HepG2 (cell line): ENCODE data around the gene FBXO7. TPM values are rescaled to one million over a fixed set of nuclear protein-coding genes. Genes with fewer than 3 reads are reported as not detected.
A peak's percentile ranks its signal among the peaks of the same experiment; 100 is the strongest.

Source experiments
- FIP1L1 ChIP-seq: fragments of 200-400 bp; formaldehyde crosslinking; IDR thresholded peaks from 2 replicates; pipeline ENCODE4 v1.6.1; 2018; ENCODE audit warnings: low read depth, mild to moderate bottlenecking, low read length, moderate library complexity, borderline replicate concordance; ENCODE audit not compliant: insufficient read depth
- FOSL1 ChIP-seq: sonication (generic); formaldehyde crosslinking; IDR thresholded peaks from 2 replicates; pipeline ENCODE4 v1.9.0; 2021; ENCODE audit warnings: missing genetic modification reagents, borderline replicate concordance
- MAZ ChIP-seq, 2 experiments: sonication (generic) in 1 of 2; formaldehyde crosslinking in 1 of 2; IDR thresholded peaks; 2 replicates each; pipeline versions ENCODE4 v1.5.0 to v1.6.1; 2012 to 2020; ENCODE audit warnings: low read depth in 2 of 2, mild to moderate bottlenecking in 2 of 2, borderline replicate concordance in 1 of 2, improper control_type of control experiment in 1 of 2, low read length in 1 of 2, missing genetic modification reagents in 1 of 2, moderate library complexity in 1 of 2
- PHF21A ChIP-seq: sonication (generic); formaldehyde crosslinking; IDR thresholded peaks from 2 replicates; pipeline ENCODE4 v1.5.0; 2020; ENCODE audit warnings: mild to moderate bottlenecking, missing genetic modification reagents
- RARG ChIP-seq: sonication (generic); formaldehyde crosslinking; IDR thresholded peaks from 2 replicates; pipeline ENCODE4 v1.4.0; 2020; ENCODE audit warnings: low read depth, mild to moderate bottlenecking, missing genetic modification reagents
- RBM22 ChIP-seq: fragments of 200-400 bp; formaldehyde crosslinking; optimal IDR thresholded peaks from 2 replicates; pipeline ENCODE3; 2017; ENCODE audit warnings: mild to moderate bottlenecking, low read length, moderate library complexity
- REPIN1 ChIP-seq: sonication (generic); formaldehyde crosslinking; IDR thresholded peaks from 2 replicates; pipeline ENCODE4 v1.8.0; 2022; ENCODE audit warnings: missing genetic modification reagents, low read depth, mild to moderate bottlenecking, borderline replicate concordance
- SIN3A ChIP-seq: IDR thresholded peaks from 2 replicates; pipeline ENCODE4 v1.6.1; 2011; ENCODE audit warnings: low read depth, mild to moderate bottlenecking, control low read depth, low read length, borderline replicate concordance
- SOX13 ChIP-seq, 3 experiments: fragments of 450-650 bp in 1 of 3; sonication (generic) in 1 of 3; formaldehyde crosslinking in 1 of 3; IDR thresholded peaks in 2 of 3; conservative IDR thresholded peaks in 1 of 3; 2 replicates each; pipeline versions ENCODE4 v1.5.0 to v1.6.1; 2016 to 2020; ENCODE audit warnings: antibody characterized with exemption in 1 of 3, mild to moderate bottlenecking in 1 of 3, missing compliant biosample characterization in 1 of 3, missing genetic modification reagents in 1 of 3, moderate library complexity in 1 of 3
- ZC3H4 ChIP-seq: sonication (generic); formaldehyde crosslinking; IDR thresholded peaks from 2 replicates; pipeline ENCODE4 v1.4.0; 2020; ENCODE audit warnings: missing genetic modification reagents, borderline replicate concordance
- ZGPAT ChIP-seq: IDR thresholded peaks from 2 replicates; pipeline ENCODE4 v1.6.1; 2016; ENCODE audit warnings: mild to moderate bottlenecking
- ZNF563 ChIP-seq: sonication (generic); formaldehyde crosslinking; IDR thresholded peaks from 2 replicates; pipeline ENCODE4 v1.8.0; 2022; ENCODE audit warnings: mild to moderate bottlenecking, moderate library complexity, missing genetic modification reagents
- ZXDC ChIP-seq: sonication (generic); formaldehyde crosslinking; IDR thresholded peaks from 2 replicates; pipeline ENCODE4 v1.5.0; 2020; ENCODE audit warnings: mild to moderate bottlenecking, missing genetic modification reagents
- polyA plus RNA-seq, 8 experiments: library from polyadenylated mRNA; depleted of rRNA in 3 of 8; stranded (reverse) in 7 of 8; unstranded in 1 of 8; fragments of >200 nt; fragmentation: Illumina TruSeq in 4 of 8; extraction: Trizol in 4 of 8; gene quantifications; 2 replicates each; pipeline versions ENCODE4 v1.2.1 to v1.2.3, GENCODE V29; 2011 to 2016; ENCODE audit warnings: low read depth in 4 of 8, missing spikeins in 1 of 8, mixed read lengths in 1 of 8; ENCODE audit not compliant: insufficient read depth in 1 of 8
- total RNA-seq, 5 experiments: library from RNA; depleted of rRNA; stranded (reverse); fragments of >200 nt; fragmentation: Illumina TruSeq; extraction: Trizol; gene quantifications; 2 replicates each; pipeline ENCODE4 v1.2.3, GENCODE V29; 2016; ENCODE audit warnings: low read depth in 1 of 5
- TF ChIP-seq, protein P1 (sequence below): sonication (generic); formaldehyde crosslinking; IDR thresholded peaks from 2 replicates; pipeline ENCODE4 v1.5.1; 2020; ENCODE audit warnings: mild to moderate bottlenecking, moderate library complexity, missing genetic modification reagents
- TF ChIP-seq, protein P2 (sequence below): sonication (generic); formaldehyde crosslinking; IDR thresholded peaks from 2 replicates; pipeline ENCODE4 v1.5.0; 2020; ENCODE audit warnings: mild to moderate bottlenecking, missing genetic modification reagents, borderline replicate concordance

Gene FBXO7
- total and polyA plus RNA-seq, 2 of the 13 experiments (the other 11 are each of a cell fraction or from before 2014, with no cell fraction given), result 105 to 172 TPM

DNA sequence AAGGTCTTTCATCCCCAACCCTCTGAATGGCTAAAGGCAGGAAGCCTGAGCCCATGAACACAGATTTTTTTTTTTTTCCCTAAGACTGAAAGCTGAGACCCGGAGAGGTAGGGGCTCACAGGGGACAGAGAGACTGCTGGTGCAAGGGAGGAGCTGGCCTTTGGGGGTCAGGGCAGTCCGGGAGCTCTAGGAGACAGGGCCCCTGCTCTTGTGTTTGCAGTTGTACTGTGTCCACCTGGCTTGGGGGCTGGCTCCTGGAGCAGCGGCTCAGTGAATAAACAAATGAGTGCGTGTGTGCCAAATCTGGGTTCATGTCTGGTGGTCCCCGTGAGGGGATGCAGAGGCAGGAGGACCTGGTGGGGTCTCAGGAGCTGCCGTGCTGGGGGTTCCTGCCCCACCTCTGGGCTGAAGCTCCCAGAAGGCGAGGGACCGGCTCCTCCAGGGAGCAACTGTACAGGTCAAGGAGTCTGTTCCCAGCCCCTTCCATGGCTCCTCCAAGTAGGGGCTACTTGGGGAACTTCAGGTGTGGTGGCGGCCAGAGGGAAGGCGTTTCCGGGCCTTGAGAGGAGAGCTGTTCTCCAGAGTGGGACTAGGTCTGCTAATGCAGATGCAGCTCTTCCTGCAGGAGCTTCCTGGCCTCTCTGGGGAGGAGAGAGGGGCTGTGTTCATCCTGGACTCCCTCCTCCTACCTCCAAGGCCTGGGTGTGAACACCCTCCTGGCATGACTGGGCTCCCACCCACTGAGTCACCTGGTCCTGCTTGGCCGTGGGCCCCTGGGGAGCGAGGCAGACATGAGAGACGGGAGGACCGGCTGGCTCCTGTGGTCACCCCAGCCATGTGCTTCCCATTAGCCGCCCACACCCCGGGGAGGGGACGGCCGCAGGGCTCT, 57.6 kb downstream of the FBXO7 start (continued):
- TF ChIP-seq ZXDC (CRISPR knock-in tag), result peak; percentile 80
- 0 out of 2 replicates have a peak, but pooled peaks have one; percentile 61 for TF ChIP-seq ZC3H4
- TF ChIP-seq, protein P1, sequence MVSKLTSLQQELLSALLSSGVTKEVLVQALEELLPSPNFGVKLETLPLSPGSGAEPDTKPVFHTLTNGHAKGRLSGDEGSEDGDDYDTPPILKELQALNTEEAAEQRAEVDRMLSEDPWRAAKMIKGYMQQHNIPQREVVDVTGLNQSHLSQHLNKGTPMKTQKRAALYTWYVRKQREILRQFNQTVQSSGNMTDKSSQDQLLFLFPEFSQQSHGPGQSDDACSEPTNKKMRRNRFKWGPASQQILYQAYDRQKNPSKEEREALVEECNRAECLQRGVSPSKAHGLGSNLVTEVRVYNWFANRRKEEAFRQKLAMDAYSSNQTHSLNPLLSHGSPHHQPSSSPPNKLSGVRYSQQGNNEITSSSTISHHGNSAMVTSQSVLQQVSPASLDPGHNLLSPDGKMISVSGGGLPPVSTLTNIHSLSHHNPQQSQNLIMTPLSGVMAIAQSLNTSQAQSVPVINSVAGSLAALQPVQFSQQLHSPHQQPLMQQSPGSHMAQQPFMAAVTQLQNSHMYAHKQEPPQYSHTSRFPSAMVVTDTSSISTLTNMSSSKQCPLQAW (CRISPR knock-in tag), result peak; percentile 76
- peak; percentile 60 for TF ChIP-seq RBM22
- TF ChIP-seq ZGPAT (CRISPR knock-in tag), result 0 out of 2 replicates have a peak, but pooled peaks have one; percentile 45
- TF ChIP-seq FIP1L1, result no peak
- no peak for TF ChIP-seq SOX13 (IDR thresholded peaks at IDR 0.05)
- peak in 1 of 2 experiments; percentile 67; a peak in 2 of 4 replicates for TF ChIP-seq SOX13 (CRISPR knock-in tag; conservative IDR thresholded peaks at IDR 0.05 in 1 of 2, IDR thresholded peaks at IDR 0.05 in 1 of 2)
- TF ChIP-seq FOSL1 (CRISPR knock-in tag), result no peak
- TF ChIP-seq, protein P2, sequence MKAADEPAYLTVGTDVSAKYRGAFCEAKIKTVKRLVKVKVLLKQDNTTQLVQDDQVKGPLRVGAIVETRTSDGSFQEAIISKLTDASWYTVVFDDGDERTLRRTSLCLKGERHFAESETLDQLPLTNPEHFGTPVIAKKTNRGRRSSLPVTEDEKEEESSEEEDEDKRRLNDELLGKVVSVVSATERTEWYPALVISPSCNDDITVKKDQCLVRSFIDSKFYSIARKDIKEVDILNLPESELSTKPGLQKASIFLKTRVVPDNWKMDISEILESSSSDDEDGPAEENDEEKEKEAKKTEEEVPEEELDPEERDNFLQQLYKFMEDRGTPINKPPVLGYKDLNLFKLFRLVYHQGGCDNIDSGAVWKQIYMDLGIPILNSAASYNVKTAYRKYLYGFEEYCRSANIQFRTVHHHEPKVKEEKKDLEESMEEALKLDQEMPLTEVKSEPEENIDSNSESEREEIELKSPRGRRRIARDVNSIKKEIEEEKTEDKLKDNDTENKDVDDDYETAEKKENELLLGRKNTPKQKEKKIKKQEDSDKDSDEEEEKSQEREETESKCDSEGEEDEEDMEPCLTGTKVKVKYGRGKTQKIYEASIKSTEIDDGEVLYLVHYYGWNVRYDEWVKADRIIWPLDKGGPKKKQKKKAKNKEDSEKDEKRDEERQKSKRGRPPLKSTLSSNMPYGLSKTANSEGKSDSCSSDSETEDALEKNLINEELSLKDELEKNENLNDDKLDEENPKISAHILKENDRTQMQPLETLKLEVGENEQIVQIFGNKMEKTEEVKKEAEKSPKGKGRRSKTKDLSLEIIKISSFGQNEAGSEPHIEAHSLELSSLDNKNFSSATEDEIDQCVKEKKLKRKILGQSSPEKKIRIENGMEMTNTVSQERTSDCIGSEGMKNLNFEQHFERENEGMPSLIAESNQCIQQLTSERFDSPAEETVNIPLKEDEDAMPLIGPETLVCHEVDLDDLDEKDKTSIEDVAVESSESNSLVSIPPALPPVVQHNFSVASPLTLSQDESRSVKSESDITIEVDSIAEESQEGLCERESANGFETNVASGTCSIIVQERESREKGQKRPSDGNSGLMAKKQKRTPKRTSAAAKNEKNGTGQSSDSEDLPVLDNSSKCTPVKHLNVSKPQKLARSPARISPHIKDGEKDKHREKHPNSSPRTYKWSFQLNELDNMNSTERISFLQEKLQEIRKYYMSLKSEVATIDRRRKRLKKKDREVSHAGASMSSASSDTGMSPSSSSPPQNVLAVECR (CRISPR knock-in tag), result peak; percentile 83
- peak; percentile 2; the same call in 1 of the 2 replicates for TF ChIP-seq SIN3A
- peak; percentile 74; the same call in 1 of the 2 replicates for TF ChIP-seq REPIN1 (CRISPR knock-in tag)
- peak; percentile 77 for TF ChIP-seq MAZ (IDR thresholded peaks at IDR 0.05; ENCODE audit: borderline replicate concordance, low read depth, low read length)
- peak; percentile 73 for TF ChIP-seq MAZ (CRISPR knock-in tag; IDR thresholded peaks at IDR 0.05; ENCODE audit: low read depth)
- no peak for TF ChIP-seq RARG
- peak; percentile 70; the same call in 1 of the 2 replicates for TF ChIP-seq ZNF563 (CRISPR knock-in tag)
- peak; percentile 90 for TF ChIP-seq PHF21A
